Hepatocyte (in vitro differentiated cells): ENCODE data around the gene GLT1D1.

ENCODE experiments used
- EZH2 ChIP-seq: fragments of 200-600 bp; sonication (generic); IDR thresholded peaks from 2 replicates; pipeline ENCODE4 v1.6.1; 2016; ENCODE audit warnings: antibody characterized with exemption, mild to moderate bottlenecking, borderline replicate concordance
- EZH2phosphoT487 ChIP-seq: fragments of 200-600 bp; sonication (generic); IDR thresholded peaks from one replicate; pipeline ENCODE4 v1.6.1; 2018; ENCODE audit warnings: antibody characterized with exemption, mild to moderate bottlenecking, low read depth, moderate library complexity; ENCODE audit not compliant: unreplicated experiment, severe bottlenecking
- TF ChIP-seq, protein P1 (sequence below): fragments of 200-600 bp; sonication (generic); IDR thresholded peaks from 2 replicates; pipeline ENCODE4 v1.5.1; 2016; ENCODE audit warnings: antibody characterized with exemption, mild to moderate bottlenecking; ENCODE audit not compliant: poor library complexity

DNA sequence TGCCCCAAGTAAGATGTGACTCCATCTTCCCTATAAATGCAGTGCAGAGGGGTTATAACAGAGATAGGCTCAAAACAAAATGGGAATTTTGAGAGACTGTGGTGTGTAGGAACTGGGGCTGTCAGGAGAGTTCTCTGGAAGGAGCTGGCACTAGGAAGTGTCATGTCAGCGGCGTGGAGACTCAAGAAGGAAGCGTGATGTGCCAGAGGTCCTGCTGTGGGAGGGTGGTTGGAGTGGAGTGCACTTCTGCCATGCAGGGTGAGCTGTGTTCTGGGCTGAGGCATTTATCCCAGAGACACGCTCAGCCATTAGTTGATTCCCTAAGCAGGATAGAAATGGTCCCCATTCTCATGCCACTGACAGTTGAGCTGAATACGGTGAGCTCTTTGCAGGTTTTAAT lies 19.0 kb downstream of the GLT1D1 start:
- TF ChIP-seq, protein P1, sequence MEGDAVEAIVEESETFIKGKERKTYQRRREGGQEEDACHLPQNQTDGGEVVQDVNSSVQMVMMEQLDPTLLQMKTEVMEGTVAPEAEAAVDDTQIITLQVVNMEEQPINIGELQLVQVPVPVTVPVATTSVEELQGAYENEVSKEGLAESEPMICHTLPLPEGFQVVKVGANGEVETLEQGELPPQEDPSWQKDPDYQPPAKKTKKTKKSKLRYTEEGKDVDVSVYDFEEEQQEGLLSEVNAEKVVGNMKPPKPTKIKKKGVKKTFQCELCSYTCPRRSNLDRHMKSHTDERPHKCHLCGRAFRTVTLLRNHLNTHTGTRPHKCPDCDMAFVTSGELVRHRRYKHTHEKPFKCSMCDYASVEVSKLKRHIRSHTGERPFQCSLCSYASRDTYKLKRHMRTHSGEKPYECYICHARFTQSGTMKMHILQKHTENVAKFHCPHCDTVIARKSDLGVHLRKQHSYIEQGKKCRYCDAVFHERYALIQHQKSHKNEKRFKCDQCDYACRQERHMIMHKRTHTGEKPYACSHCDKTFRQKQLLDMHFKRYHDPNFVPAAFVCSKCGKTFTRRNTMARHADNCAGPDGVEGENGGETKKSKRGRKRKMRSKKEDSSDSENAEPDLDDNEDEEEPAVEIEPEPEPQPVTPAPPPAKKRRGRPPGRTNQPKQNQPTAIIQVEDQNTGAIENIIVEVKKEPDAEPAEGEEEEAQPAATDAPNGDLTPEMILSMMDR: no peak
- TF ChIP-seq EZH2 (no peak), EZH2phosphoT487 (no peak)
